LNCaP clone FGC (cell line): ENCODE measurements around the gene TMEM63C.

Experiments used
- DNase-seq: peaks from one replicate; pipeline ENCODE4 v3.0.0-alpha.2; 2011; ENCODE audit warnings: low read depth
- H3K4me3 ChIP-seq: 2 replicates; pipeline ENCODE4 v1.5.1; 2011; ENCODE audit warnings: mild to moderate bottlenecking, low read depth, low read length, control low read depth
- CTCF ChIP-seq: IDR thresholded peaks from 2 replicates; pipeline ENCODE4 v1.5.1; 2012; ENCODE audit warnings: mild to moderate bottlenecking; ENCODE audit not compliant: control insufficient read depth, insufficient read depth; ENCODE audit errors: extremely low read depth

TMEM63C gene

GRCh38 chr14:77220246-77221017 is 38.8 kb downstream of the TMEM63C start:
- no peak for TF ChIP-seq CTCF
- no peak overlapping the region for H3K4me3 ChIP-seq
- no peak for DNase-seq

- DNase-seq: no peak
- no peak overlapping the region for H3K4me3 ChIP-seq
- TF ChIP-seq CTCF: no peak
These were observed 39.8 kb downstream of the TMEM63C start for GRCh38 chr14:77221241-77221871.

GRCh38 chr14:77222546-77223225 is 41.1 kb downstream of the TMEM63C start:
- no peak overlapping the region for H3K4me3 ChIP-seq
- no peak for TF ChIP-seq CTCF
- DNase-seq: no peak

- H3K4me3 ChIP-seq: no peak overlapping the region
- no peak for TF ChIP-seq CTCF
- no peak for DNase-seq
These were observed 42.6 kb downstream of the TMEM63C start for GRCh38 chr14:77224212-77224611.

GRCh38 chr14:77225254-77225653 is 43.7 kb downstream of the TMEM63C start:
- no peak for TF ChIP-seq CTCF
- no peak for DNase-seq
- no peak overlapping the region for H3K4me3 ChIP-seq

- H3K4me3 ChIP-seq: no peak overlapping the region
- DNase-seq: no peak
- no peak for TF ChIP-seq CTCF
These were observed 44.4 kb downstream of the TMEM63C start for GRCh38 chr14:77225892-77226557.
